K562 (cell line): Measurements from ENCODE around the gene ABITRAM. TPM values are rescaled to one million over a fixed set of nuclear protein-coding genes. Genes with fewer than 3 reads are reported as not detected.
"Not testable (repeated sequence)": the region's sequence is repeated elsewhere in the genome, so short reads cannot be mapped to it uniquely, and the experiment has no call there.

Experiments
- ATAC-seq: fragments of 200-7000 bp; cut with Tn5 transposase; 3 replicates; pipeline ENCODE4 v1.9.1; 2020; ENCODE audit warnings: moderate library complexity
- BruUV-seq: library from RNA; stranded (reverse); fragments of 400-500 nt; replicated peaks from 2 replicates; lab custom pipeline; 2021; lab: Mats Ljungman, UMichigan
- CTCF ChIA-PET: fragments of 300-600 bp; formaldehyde crosslinking; extraction: SDS; loops from one replicate; lab custom pipeline; 2021; ENCODE audit warnings: low intra/inter-chr PET ratio; lab: Yijun Ruan, JAX
- POLR2A ChIA-PET: fragments of 300-600, 350-650 bp; sonication (Branson Sonifier 250); formaldehyde crosslinking; extraction: SDS; loops from one replicate; lab custom pipeline; 2021; ENCODE audit warnings: antibody characterized with exemption, inconsistent platforms; lab: Yijun Ruan, JAX
- DNase-seq, 4 experiments: peaks; one replicate each; pipeline versions ENCODE4 v3.0.0 to v3.0.0-alpha.2; 2011 to 2018; ENCODE audit warnings: low spot score in 3 of 4, mixed read lengths in 3 of 4; ENCODE audit errors: extremely low read depth in 1 of 4
- FAIRE-seq: peaks from 2 replicates; lab custom pipeline; 2011; peaks lifted over from hg19 to GRCh38; lab: Jason Lieb, UNC
- H2AFZ ChIP-seq: 2 replicates; pipeline ENCODE4 v1.6.0; 2011; ENCODE audit warnings: low read depth, low read length, control low read depth, inconsistent platforms
- H3K27ac ChIP-seq: fragments of 200-600 bp; 3 replicates; pipeline ENCODE4 v1.8.0; 2011; ENCODE audit warnings: low read depth, mild to moderate bottlenecking, control low read depth, inconsistent platforms, low read length, moderate library complexity, mixed read lengths; ENCODE audit errors: extremely low read depth
- H3K27me3 ChIP-seq, 2 experiments: fragments of 300-600 bp in 1 of 2; 2 replicates in 1 of 2; 3 replicates in 1 of 2; pipeline versions ENCODE4 v1.6.0 to v1.8.0; 2011; ENCODE audit warnings: inconsistent platforms in 2 of 2, low read length in 2 of 2, mild to moderate bottlenecking in 1 of 2, mixed read lengths in 1 of 2, moderate library complexity in 1 of 2; ENCODE audit not compliant: control insufficient read depth in 2 of 2, insufficient read depth in 2 of 2
- H3K36me3 ChIP-seq: fragments of 300-600 bp; 3 replicates; pipeline ENCODE4 v1.8.0; 2011; ENCODE audit warnings: mild to moderate bottlenecking, low read length, inconsistent platforms; ENCODE audit not compliant: control insufficient read depth, insufficient read depth
- H3K4me1 ChIP-seq, 2 experiments: fragments of 200-600 bp in 1 of 2; replicated peaks in 1 of 2; 2 replicates in 1 of 2; 3 replicates in 1 of 2; pipeline versions ENCODE4 v1.5.1 to v1.8.0; 2011; ENCODE audit warnings: inconsistent platforms in 2 of 2, low read length in 2 of 2, mild to moderate bottlenecking in 1 of 2, mixed read lengths in 1 of 2, moderate library complexity in 1 of 2; ENCODE audit not compliant: control insufficient read depth in 2 of 2, insufficient read depth in 2 of 2
- H3K4me2 ChIP-seq: 2 replicates; pipeline ENCODE4 v1.6.1; 2011; ENCODE audit warnings: low read length, control low read depth, inconsistent platforms, mixed read lengths; ENCODE audit not compliant: insufficient read depth
- H3K4me3 ChIP-seq: fragments of 200-600 bp; sonication (generic), shearing (Covaris generic); 2 replicates; pipeline ENCODE4 v1.5.1; 2016; ENCODE audit warnings: control low read depth, inconsistent platforms
- H3K79me2 ChIP-seq: fragments of 200-600 bp; 3 replicates; pipeline ENCODE4 v1.8.0; 2011; ENCODE audit warnings: low read length, inconsistent platforms; ENCODE audit not compliant: control insufficient read depth, insufficient read depth
- H3K9ac ChIP-seq, 2 experiments: 2 replicates each; pipeline versions ENCODE4 v1.6.0 to v1.6.1; 2011; ENCODE audit warnings: low read depth in 2 of 2, low read length in 2 of 2, control low read depth in 1 of 2, inconsistent platforms in 1 of 2, mild to moderate bottlenecking in 1 of 2, mixed read lengths in 1 of 2; ENCODE audit not compliant: insufficient read depth in 1 of 2
- H3K9me1 ChIP-seq: one replicate; pipeline ENCODE4 v1.6.0; 2011; ENCODE audit warnings: inconsistent platforms, mild to moderate bottlenecking, low read length, moderate library complexity; ENCODE audit not compliant: control insufficient read depth, insufficient read depth
- H3K9me3 ChIP-seq: replicated peaks from 2 replicates; pipeline ENCODE4 v1.5.1; 2011; ENCODE audit warnings: low read depth, low read length, inconsistent platforms; ENCODE audit not compliant: control insufficient read depth, insufficient read depth
- H4K20me1 ChIP-seq: replicated peaks from 2 replicates; pipeline ENCODE4 v1.6.1; 2011; ENCODE audit warnings: low read length, inconsistent platforms, mixed read lengths; ENCODE audit not compliant: control insufficient read depth, insufficient read depth
- CC2D1A ChIP-seq: fragments of 450-650 bp; IDR thresholded peaks from 2 replicates; pipeline ENCODE4 v1.6.1; 2017; ENCODE audit warnings: mild to moderate bottlenecking
- NCOR1 ChIP-seq: fragments of 450-650 bp; IDR thresholded peaks from 2 replicates; pipeline ENCODE4 v1.6.1; 2016; ENCODE audit warnings: mild to moderate bottlenecking, moderate library complexity
- NFIC ChIP-seq: fragments of 450-650 bp; IDR thresholded peaks from 2 replicates; pipeline ENCODE4 v1.6.1; 2017; ENCODE audit warnings: mild to moderate bottlenecking, inconsistent platforms
- STAT5A ChIP-seq: IDR thresholded peaks from 2 replicates; pipeline ENCODE4 v1.6.1; 2012; ENCODE audit warnings: low read length, inconsistent platforms, borderline replicate concordance
- XRCC5 ChIP-seq: fragments of 200-400 bp; formaldehyde crosslinking; IDR thresholded peaks from 2 replicates; pipeline ENCODE4 v1.6.1; 2017; ENCODE audit warnings: low read depth, mild to moderate bottlenecking, low read length
- ZFX ChIP-seq: sonication (generic); formaldehyde crosslinking; IDR thresholded peaks from 2 replicates; pipeline ENCODE4 v1.8.0; 2022; ENCODE audit warnings: mild to moderate bottlenecking, missing genetic modification reagents, moderate library complexity
- ZNF133 ChIP-seq: fragments of 250-450 bp; sonication (Bioruptor Pico); IDR thresholded peaks from 2 replicates; pipeline ENCODE4 v1.4.0; 2020; ENCODE audit warnings: mild to moderate bottlenecking
- ZNF165 ChIP-seq: fragments of 250-450 bp; sonication (Bioruptor Pico); IDR thresholded peaks from 2 replicates; pipeline ENCODE4 v1.4.0; 2020; ENCODE audit warnings: borderline replicate concordance
- ZNF184 ChIP-seq: sonication (generic); formaldehyde crosslinking; IDR thresholded peaks from 2 replicates; pipeline ENCODE4 v1.5.0; 2020; ENCODE audit warnings: missing genetic modification reagents
- ZNF354B ChIP-seq: fragments of 250-450 bp; sonication (Bioruptor Pico); IDR thresholded peaks from 2 replicates; pipeline ENCODE4 v1.4.0; 2020
- ZNF780A ChIP-seq: fragments of 250-450 bp; sonication (Bioruptor Pico); IDR thresholded peaks from 2 replicates; pipeline ENCODE4 v1.5.0; 2021; ENCODE audit warnings: mild to moderate bottlenecking
- WGBS: fragments of 100-300 bp; shearing (Covaris generic); methylation state at CpG from one replicate; pipeline ENCODE4 v1.1.6; 2016; ENCODE audit warnings: low coverage, mixed read lengths; ENCODE audit not compliant: insufficient coverage; ENCODE audit errors: missing lambda C conversion rate; 5-methylcytosine and 5-hydroxymethylcytosine counted together
- in situ Hi-C: fragments of 300-500 bp; cut with MboI; formaldehyde crosslinking; loops from 4 replicates; pipeline ENCODE4 v1.15.0; 2018; ENCODE audit warnings: inconsistent platforms, mixed read lengths
- intact Hi-C: fragments of 100-400 bp; cut with micrococcal nuclease; formaldehyde crosslinking; loops from 2 replicates; pipeline ENCODE4 v1.14.2; 2022
- polyA plus RNA-seq, 8 experiments: library from polyadenylated mRNA; depleted of rRNA in 4 of 8; stranded (reverse) in 5 of 8; unstranded in 3 of 8; fragments of >200 nt; fragmentation: Nextera tagmentation in 2 of 8; fragmentation: Illumina TruSeq in 1 of 8; extraction: Ambion mirVana in 2 of 8; extraction: Trizol in 1 of 8; gene quantifications; 2 replicates each; pipeline versions ENCODE4 v1.2.1 to v1.2.3, GENCODE V29; 2011 to 2014; ENCODE audit warnings: inconsistent platforms in 1 of 8, missing spikeins in 1 of 8
- total RNA-seq, 7 experiments: library from RNA; depleted of rRNA in 6 of 7; stranded (reverse); fragments of >200 nt in 6 of 7; fragmentation: Illumina TruSeq in 2 of 7; extraction: Trizol in 2 of 7; gene quantifications; 2 replicates each; pipeline versions ENCODE4 v1.2.1 to v1.2.3, GENCODE V29; 2011 to 2021; ENCODE audit warnings: low replicate concordance in 1 of 7
- TF ChIP-seq, protein P1 (sequence below): fragments of 250-450 bp; sonication (Bioruptor Pico); IDR thresholded peaks from 2 replicates; pipeline ENCODE4 v1.8.0; 2021; ENCODE audit warnings: borderline replicate concordance, mild to moderate bottlenecking, moderate library complexity; ENCODE audit not compliant: poor library complexity, severe bottlenecking
- TF ChIP-seq, protein P2 (sequence below): fragments of 200-800 bp; sonication (Bioruptor generic); IDR thresholded peaks from 2 replicates; pipeline ENCODE4 v1.6.1; 2017; ENCODE audit warnings: missing genetic modification characterization, missing compliant biosample characterization

The ABITRAM gene
- total and polyA plus RNA-seq, 9 of the 15 experiments (the other 6 are each of a cell fraction or from before 2014, with no cell fraction given): 8.9 to 47.6 (median 28.4) TPM

DNA sequence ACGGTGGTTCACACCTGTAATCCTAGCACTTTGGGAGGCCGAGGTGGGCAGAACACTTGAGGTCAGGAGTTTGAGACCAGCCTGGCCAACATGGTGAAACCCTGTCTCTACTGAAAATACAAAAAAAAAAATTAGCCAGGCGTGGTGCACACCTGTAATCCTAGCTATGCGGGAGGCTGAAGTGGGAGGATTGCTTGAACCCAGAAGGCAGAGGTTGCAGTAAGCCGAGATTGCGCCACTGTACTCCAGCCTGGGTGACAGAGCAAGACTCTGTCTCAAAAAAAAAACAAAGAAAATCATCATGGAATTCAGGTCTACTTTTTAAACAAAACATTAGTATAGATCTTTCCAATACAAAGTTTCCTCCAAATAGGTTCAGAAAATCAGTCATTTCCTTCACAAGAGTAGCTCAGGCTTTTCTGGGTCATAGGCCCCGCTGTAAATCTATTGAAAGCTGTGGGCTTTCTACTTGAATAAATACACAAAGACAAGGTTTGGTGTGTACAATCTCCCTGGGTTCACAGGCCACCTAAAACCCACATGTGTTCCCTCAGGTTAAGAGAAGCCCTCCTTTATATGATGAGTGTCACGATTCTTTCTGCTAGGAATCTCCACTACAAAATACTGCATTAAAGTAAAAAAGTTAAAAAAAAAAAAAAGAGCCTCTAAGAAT, 35.0 kb upstream of the ABITRAM start:
- H3K9me1 ChIP-seq, FAIRE-seq, H3K9me3 ChIP-seq, H3K4me2 ChIP-seq, H3K27me3 ChIP-seq, H3K79me2 ChIP-seq, CTCF ChIA-PET, H3K4me3 ChIP-seq, H4K20me1 ChIP-seq, in situ Hi-C loops, DNase-seq, BruUV-seq, H2AFZ ChIP-seq, H3K27ac ChIP-seq, H3K9ac ChIP-seq, ATAC-seq, H3K4me1 ChIP-seq, intact Hi-C loops: not testable (repeated sequence)
- H3K36me3 ChIP-seq: peaks cover 91% of the 10 kb centered on the region
- POLR2A ChIA-PET: interaction anchor here (0.6 to 2.0 kb wide), 3 partner anchors 9 to 1502 kb away, joined by 3 to 8 read pairs (median 3); no protein-coding TSS in a partner anchor
- 84% methylated on average over 8 of the region's 8 CpGs for WGBS

DNA sequence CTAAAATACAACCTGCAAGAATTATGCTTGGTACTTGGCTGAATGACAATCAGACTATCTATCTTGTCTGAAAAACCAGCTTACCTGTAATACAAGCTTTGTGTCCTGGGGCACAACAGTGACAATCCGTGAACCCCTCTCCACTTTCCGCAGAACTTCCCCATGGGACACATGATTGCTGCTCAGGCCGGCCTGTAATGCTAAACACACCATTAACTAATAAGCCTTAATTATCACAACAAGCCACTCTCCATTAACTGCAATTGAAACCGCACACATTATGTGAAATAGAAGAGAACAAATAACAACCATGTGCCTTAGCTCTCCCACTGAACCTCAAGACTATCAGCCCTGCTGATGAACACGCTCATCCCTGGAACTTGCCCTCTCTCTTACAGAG, 34.0 kb upstream of the ABITRAM start:
- ATAC-seq (no peak), DNase-seq (no peak), FAIRE-seq (no peak)
- no peaks in the 10 kb centered on the region for H4K20me1 ChIP-seq
- CTCF ChIA-PET: no interaction called here
- no TSS peak for BruUV-seq
- no peak overlapping the region for H3K27ac ChIP-seq
- H3K36me3 ChIP-seq: peaks cover 88% of the 10 kb centered on the region
- H3K9me1 ChIP-seq: no peaks in the 10 kb centered on the region
- POLR2A ChIA-PET: interaction anchor here (0.6 to 2.0 kb wide), 2 partner anchors 10 to 1503 kb away, joined by 3 to 8 read pairs; no protein-coding TSS in a partner anchor
- intact Hi-C loops (no loop called here), in situ Hi-C loops (no loop called here)
- H3K4me3 ChIP-seq: no peak overlapping the region
- no peak for TF ChIP-seq XRCC5
- no peak for TF ChIP-seq NFIC
- no peak for TF ChIP-seq CC2D1A
- TF ChIP-seq ZNF780A (CRISPR knock-in tag): no peak
- TF ChIP-seq NCOR1: no peak
- no peak for TF ChIP-seq ZNF133 (CRISPR knock-in tag)
- TF ChIP-seq, protein P1, sequence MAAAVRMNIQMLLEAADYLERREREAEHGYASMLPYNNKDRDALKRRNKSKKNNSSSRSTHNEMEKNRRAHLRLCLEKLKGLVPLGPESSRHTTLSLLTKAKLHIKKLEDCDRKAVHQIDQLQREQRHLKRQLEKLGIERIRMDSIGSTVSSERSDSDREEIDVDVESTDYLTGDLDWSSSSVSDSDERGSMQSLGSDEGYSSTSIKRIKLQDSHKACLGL (CRISPR knock-in tag): no peak
- no peak for TF ChIP-seq ZNF354B (CRISPR knock-in tag)
- no peak for TF ChIP-seq STAT5A
- no peak for TF ChIP-seq ZNF184 (CRISPR knock-in tag)
- no peak for TF ChIP-seq ZNF165 (CRISPR knock-in tag)
- no peak for TF ChIP-seq ZFX (CRISPR knock-in tag)
- TF ChIP-seq, protein P2, sequence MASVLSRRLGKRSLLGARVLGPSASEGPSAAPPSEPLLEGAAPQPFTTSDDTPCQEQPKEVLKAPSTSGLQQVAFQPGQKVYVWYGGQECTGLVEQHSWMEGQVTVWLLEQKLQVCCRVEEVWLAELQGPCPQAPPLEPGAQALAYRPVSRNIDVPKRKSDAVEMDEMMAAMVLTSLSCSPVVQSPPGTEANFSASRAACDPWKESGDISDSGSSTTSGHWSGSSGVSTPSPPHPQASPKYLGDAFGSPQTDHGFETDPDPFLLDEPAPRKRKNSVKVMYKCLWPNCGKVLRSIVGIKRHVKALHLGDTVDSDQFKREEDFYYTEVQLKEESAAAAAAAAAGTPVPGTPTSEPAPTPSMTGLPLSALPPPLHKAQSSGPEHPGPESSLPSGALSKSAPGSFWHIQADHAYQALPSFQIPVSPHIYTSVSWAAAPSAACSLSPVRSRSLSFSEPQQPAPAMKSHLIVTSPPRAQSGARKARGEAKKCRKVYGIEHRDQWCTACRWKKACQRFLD: no peak
- H3K4me1 ChIP-seq: peaks cover 0 to 12% of the 10 kb centered on the region in 2 experiments; a peak in 3 of 5 replicates
- H2AFZ ChIP-seq: no peak overlapping the region
- H3K9me3 ChIP-seq: no peaks in the 10 kb centered on the region
- H3K79me2 ChIP-seq: no peaks in the 10 kb centered on the region
- 98% methylated on average over 5 of the region's 5 CpGs for WGBS
- no peaks in the 10 kb centered on the region for H3K27me3 ChIP-seq
- H3K4me2 ChIP-seq: no peak overlapping the region
- H3K9ac ChIP-seq: no peak overlapping the region
